RWPE2 (cell line): ENCODE data around the gene TIMM50.

Source experiments
- ATAC-seq: fragments of 200-7000 bp; cut with Tn5 transposase; 3 replicates; pipeline ENCODE4 v1.9.1; 2021; ENCODE audit warnings: low read depth
- DNase-seq: peaks from one replicate; pipeline ENCODE4 v3.0.0-alpha.2; 2020; ENCODE audit warnings: low spot score
- H3K27ac ChIP-seq: fragments of 450-650 bp; 2 replicates; pipeline ENCODE4 v1.5.1; 2017; ENCODE audit warnings: mild to moderate bottlenecking; ENCODE audit not compliant: poor library complexity, severe bottlenecking
- H3K27me3 ChIP-seq: fragments of 250-450 bp; sonication (Bioruptor Pico); 2 replicates; pipeline ENCODE4 v1.5.1; 2021; ENCODE audit warnings: mild to moderate bottlenecking, moderate library complexity; ENCODE audit not compliant: insufficient read depth, poor library complexity, severe bottlenecking
- H3K36me3 ChIP-seq: fragments of 250-450 bp; sonication (Bioruptor Pico); 2 replicates; pipeline ENCODE4 v1.5.1; 2020; ENCODE audit warnings: low read depth, mild to moderate bottlenecking, moderate library complexity
- H3K4me1 ChIP-seq: fragments of 250-450 bp; sonication (Bioruptor Pico); 2 replicates; pipeline ENCODE4 v1.5.1; 2021; ENCODE audit warnings: mild to moderate bottlenecking, moderate library complexity; ENCODE audit not compliant: insufficient read depth, poor library complexity, severe bottlenecking
- H3K4me3 ChIP-seq: fragments of 250-450 bp; sonication (Bioruptor Pico); 2 replicates; pipeline ENCODE4 v1.5.1; 2021; ENCODE audit warnings: mild to moderate bottlenecking, moderate library complexity; ENCODE audit not compliant: severe bottlenecking
- H3K9me3 ChIP-seq: fragments of 250-450 bp; sonication (Bioruptor Pico); 2 replicates; pipeline ENCODE4 v1.5.1; 2021; ENCODE audit warnings: mild to moderate bottlenecking, moderate library complexity; ENCODE audit not compliant: severe bottlenecking
- TF ChIP-seq, protein P1 (sequence below): fragments of 450-650 bp; IDR thresholded peaks from one replicate; pipeline ENCODE4 v1.5.1; 2017; ENCODE audit warnings: mild to moderate bottlenecking, moderate library complexity; ENCODE audit not compliant: poor library complexity, severe bottlenecking

TIMM50 gene

DNA sequence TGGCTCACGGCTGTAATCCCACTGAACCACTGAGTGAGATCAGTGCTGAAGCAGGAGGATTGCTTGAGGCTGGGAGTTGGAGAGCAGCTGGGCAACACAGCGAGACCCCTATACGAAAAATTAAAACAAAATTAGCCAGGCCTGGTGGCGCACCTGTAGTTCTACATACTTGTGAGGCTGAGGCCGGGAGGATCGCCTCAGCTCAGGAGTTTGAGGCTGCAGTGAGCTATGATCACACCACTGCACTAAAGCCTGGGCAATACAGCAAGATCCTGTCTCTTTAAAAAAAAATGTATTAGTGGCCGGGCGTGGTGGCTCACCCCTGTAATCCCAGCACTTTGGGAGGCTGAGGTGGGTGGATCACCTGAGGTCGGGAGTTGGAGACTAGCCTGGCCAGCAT, 28.0 kb downstream of the TIMM50 start:
- Histone ChIP-seq H3K4me1 (no peaks in the 10 kb centered on the region), H3K36me3 (no peaks in the 10 kb centered on the region), H3K4me3 (no peak overlapping the region), H3K27ac (no peak overlapping the region), H3K27me3 (peaks cover under 1% of the 10 kb centered on the region), H3K9me3 (no peaks in the 10 kb centered on the region)
- DNase-seq, result no peak
- TF ChIP-seq, protein P1, sequence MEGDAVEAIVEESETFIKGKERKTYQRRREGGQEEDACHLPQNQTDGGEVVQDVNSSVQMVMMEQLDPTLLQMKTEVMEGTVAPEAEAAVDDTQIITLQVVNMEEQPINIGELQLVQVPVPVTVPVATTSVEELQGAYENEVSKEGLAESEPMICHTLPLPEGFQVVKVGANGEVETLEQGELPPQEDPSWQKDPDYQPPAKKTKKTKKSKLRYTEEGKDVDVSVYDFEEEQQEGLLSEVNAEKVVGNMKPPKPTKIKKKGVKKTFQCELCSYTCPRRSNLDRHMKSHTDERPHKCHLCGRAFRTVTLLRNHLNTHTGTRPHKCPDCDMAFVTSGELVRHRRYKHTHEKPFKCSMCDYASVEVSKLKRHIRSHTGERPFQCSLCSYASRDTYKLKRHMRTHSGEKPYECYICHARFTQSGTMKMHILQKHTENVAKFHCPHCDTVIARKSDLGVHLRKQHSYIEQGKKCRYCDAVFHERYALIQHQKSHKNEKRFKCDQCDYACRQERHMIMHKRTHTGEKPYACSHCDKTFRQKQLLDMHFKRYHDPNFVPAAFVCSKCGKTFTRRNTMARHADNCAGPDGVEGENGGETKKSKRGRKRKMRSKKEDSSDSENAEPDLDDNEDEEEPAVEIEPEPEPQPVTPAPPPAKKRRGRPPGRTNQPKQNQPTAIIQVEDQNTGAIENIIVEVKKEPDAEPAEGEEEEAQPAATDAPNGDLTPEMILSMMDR, result no peak
- no peak for ATAC-seq

DNA sequence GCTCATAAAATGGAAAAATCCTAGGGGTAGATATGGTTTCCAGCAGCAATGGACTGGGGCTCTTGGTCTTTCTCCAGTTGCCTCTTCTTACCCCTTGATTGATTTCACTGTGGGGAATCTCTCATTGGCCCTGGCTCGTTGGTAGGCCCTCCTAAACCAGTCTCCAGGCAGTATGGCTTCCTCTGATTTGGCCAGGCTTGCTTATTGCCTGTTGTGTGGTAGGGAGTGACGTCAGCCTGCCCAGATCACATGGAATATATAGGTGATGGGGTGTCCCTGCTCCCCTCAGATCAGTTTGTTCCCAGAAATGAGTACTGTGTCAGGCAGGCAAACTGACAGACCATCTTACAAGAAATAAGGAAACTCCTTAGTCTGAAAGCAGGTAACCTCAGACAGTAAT, 28.6 kb downstream of the TIMM50 start:
- no peak for DNase-seq
- TF ChIP-seq, protein P1, result no peak
- no peak overlapping the region for H3K4me3 ChIP-seq
- no peaks in the 10 kb centered on the region for H3K4me1 ChIP-seq
- no peaks in the 10 kb centered on the region for H3K9me3 ChIP-seq
- no peak for ATAC-seq
- no peaks in the 10 kb centered on the region for H3K36me3 ChIP-seq
- H3K27ac ChIP-seq, result no peak overlapping the region
- peaks cover 7% of the 10 kb centered on the region for H3K27me3 ChIP-seq

DNA sequence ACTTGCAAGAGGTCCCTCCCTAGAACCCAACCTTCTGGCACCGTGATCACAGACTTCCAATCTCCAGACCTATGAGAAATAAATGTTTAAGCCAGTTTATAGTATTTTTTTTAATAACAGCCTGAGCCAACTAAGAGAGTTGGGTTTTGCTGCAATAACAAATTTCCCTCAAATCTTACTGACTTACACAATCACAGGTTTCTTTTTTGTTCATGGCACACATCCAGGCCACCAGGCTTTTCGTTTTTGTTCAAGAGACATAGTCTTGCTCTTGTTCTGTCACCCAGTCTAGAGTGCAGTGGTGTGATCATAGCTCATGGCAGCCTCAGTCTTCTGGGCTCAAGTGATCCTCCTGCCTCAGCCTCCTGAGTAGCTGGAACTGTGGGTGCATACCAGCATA, 32.4 kb downstream of the TIMM50 start:
- TF ChIP-seq, protein P1, result no peak
- Histone ChIP-seq H3K36me3 (no peaks in the 10 kb centered on the region), H3K27me3 (peaks cover 29% of the 10 kb centered on the region), H3K4me1 (no peaks in the 10 kb centered on the region), H3K9me3 (no peaks in the 10 kb centered on the region), H3K27ac (no peak overlapping the region), H3K4me3 (no peak overlapping the region)
- DNase-seq, result no peak
- no peak for ATAC-seq

DNA sequence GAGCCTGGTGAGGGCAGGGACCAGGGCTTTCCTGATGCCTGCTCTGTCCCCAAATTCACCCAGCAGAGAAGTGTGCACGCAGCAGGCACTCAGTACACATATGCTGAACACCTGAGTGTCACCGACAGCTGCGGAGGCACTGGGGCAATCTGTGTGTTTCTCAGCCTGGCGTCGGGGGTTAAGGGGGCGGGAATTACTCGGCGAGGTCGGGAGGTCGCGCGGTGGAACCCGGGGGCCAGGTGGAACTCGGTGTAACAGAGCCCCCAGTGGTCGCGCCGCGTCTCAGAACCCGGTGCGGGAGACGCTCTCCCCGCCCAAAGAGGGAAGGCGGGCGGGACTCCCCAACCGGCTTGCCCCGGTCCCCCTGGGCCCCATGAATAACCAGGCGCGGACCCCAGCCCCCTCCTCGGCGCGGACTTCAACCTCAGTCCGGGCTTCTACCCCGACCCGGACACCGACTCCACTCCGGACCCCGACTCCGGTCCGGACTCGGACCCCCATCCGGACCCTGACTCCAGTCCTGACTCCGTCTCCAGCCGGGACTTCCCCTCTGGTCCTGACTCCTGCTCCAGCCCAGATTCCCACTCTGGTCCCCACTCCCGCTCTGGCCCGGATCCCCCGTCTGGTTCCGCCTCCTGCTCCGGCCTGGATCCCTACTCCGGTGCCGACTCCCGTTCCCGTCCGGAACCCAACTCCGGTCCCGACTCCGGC, 34.4 kb downstream of the TIMM50 start, which contains the start of gene SELENOV:
SELENOV (plus strand) TSS at position 300 of the 711 bp plus-strand sequence; CDS start at position 374, 74 bp downstream.
- H3K27me3 ChIP-seq, result peaks cover 29% of the 10 kb centered on the region
- H3K27ac ChIP-seq, result no peak within 1 kb of the TSS
- H3K4me3 ChIP-seq, result peak within 1 kb of the TSS; percentile 24
- no peaks in the 10 kb centered on the region for H3K4me1 ChIP-seq
- no peak for DNase-seq
- no peaks in the 10 kb centered on the region for H3K36me3 ChIP-seq
- H3K9me3 ChIP-seq, result no peaks in the 10 kb centered on the region
- TF ChIP-seq, protein P1, result peak; percentile 2
- peak; percentile 33; the same call in 2 of the 3 replicates for ATAC-seq
